ENCODE measurements around the gene HELZ. TPM values are rescaled to one million over a fixed set of nuclear protein-coding genes. Genes with fewer than 3 reads are reported as not detected.

Gene HELZ
- total RNA-seq, 1 donor from 2014 or later: 14.8 TPM

DNA sequence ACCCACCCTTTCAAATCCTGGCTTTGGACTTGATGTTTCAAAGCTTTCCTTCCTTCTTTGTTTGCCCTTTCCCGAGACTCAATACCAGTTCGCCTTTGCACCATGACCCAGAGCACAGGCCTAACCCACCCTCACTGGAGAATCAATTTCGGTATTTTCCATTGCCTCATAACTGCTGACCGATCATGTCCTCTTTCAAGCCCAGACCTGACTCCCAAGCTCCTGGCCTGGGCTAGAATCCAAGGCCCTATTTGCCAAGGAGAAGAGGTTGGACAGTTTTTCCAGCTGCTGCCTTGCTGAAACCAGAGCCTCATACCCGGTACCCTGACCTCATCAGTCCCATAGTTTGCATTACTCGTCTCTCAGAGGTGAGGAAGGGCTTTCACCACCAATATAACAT lies 35.3 kb upstream of the HELZ start:
- Histone ChIP-seq H3K4me3 (ENCODE audit: low read depth, low read length) (no peak overlapping the region), H3K27me3 (ENCODE audit: control insufficient read depth, insufficient read depth, low read length) (no peaks in the 10 kb centered on the region), H3K36me3 (ENCODE audit: control insufficient read depth, insufficient read depth, low read length) (no peaks in the 10 kb centered on the region)
- TF ChIP-seq, protein P1, sequence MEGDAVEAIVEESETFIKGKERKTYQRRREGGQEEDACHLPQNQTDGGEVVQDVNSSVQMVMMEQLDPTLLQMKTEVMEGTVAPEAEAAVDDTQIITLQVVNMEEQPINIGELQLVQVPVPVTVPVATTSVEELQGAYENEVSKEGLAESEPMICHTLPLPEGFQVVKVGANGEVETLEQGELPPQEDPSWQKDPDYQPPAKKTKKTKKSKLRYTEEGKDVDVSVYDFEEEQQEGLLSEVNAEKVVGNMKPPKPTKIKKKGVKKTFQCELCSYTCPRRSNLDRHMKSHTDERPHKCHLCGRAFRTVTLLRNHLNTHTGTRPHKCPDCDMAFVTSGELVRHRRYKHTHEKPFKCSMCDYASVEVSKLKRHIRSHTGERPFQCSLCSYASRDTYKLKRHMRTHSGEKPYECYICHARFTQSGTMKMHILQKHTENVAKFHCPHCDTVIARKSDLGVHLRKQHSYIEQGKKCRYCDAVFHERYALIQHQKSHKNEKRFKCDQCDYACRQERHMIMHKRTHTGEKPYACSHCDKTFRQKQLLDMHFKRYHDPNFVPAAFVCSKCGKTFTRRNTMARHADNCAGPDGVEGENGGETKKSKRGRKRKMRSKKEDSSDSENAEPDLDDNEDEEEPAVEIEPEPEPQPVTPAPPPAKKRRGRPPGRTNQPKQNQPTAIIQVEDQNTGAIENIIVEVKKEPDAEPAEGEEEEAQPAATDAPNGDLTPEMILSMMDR (IDR thresholded peaks at IDR 0.05; ENCODE audit: insufficient read depth, low read length, poor library complexity, severe bottlenecking): no peak
- no peak for DNase-seq (ENCODE audit: low read depth)

DNA sequence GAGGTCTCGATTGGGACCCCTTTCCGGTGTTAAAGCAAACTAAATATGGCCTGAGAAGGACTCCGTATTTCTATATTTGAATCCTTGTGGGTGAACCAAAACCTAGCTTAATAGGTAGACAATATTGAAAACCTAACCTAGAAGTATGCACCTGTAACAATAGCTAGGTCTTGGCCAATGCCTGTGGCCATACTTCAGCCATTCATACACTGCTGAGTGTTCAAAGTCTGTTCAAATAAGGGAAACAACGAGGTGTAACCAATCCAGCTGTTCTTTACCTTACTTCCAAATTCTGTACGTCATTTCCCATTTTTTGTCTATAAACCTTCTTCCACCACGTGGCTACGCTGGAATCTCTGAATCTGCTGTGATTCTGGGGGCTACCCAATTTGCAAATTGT lies 34.1 kb upstream of the HELZ start:
- no peak overlapping the region for H3K4me3 ChIP-seq (ENCODE audit: low read depth, low read length)

DNA sequence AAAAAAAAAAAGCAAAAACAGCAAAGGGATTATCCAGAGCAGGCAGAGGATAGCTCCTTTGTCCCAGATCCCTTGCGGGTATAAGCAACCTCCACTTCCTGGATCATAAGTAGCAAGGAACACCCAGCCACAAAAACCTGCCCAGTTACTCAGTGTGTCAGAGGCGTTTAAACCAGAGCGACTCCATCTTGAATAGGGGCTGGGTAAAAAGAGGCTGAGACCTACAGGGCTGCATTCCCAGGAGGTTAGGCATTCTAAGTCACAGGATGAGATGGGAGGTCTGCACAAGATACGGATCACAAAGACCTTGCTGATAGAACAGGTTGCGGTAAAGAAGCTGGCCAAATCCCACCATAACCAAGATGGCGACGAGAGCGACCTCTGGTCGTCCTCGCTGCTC lies 33.4 kb upstream of the HELZ start:
- H3K36me3 ChIP-seq (ENCODE audit: control insufficient read depth, insufficient read depth, low read length): no peaks in the 10 kb centered on the region
- no peaks in the 10 kb centered on the region for H3K27me3 ChIP-seq (ENCODE audit: control insufficient read depth, insufficient read depth, low read length)
- H3K4me3 ChIP-seq (ENCODE audit: low read depth, low read length): no peak overlapping the region
- DNase-seq (ENCODE audit: low read depth): no peak
- TF ChIP-seq, protein P1 (IDR thresholded peaks at IDR 0.05; ENCODE audit: insufficient read depth, low read length, poor library complexity, severe bottlenecking): no peak

More for the DNA sequence above, 34.1 kb upstream of the HELZ start:
- TF ChIP-seq, protein P1 (IDR thresholded peaks at IDR 0.05; ENCODE audit: insufficient read depth, low read length, poor library complexity, severe bottlenecking): no peak
- Histone ChIP-seq H3K27me3 (ENCODE audit: control insufficient read depth, insufficient read depth, low read length) (no peaks in the 10 kb centered on the region), H3K36me3 (ENCODE audit: control insufficient read depth, insufficient read depth, low read length) (no peaks in the 10 kb centered on the region)
- DNase-seq (ENCODE audit: low read depth): no peak

DNA sequence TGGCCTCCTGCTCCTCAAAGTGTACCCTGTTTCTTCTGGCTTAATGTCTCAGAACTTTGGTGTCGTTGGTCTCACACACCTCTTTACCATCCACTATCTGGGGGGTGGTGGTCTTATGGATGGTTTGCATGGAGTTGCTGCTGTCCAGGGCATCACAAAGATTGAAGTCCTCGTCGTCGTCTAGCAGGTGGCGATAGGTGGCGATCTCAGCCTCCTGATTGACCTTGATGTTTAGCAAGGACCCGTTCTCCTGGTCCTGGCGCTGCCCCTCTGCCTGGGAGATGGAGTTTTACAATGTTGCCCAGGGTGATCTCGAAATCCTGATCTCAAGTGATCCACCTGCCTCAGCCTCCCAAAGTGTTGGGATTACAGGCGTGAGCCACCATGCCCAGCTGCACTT lies 31.1 kb upstream of the HELZ start:
- Histone ChIP-seq H3K27me3 (ENCODE audit: control insufficient read depth, insufficient read depth, low read length) (no peaks in the 10 kb centered on the region), H3K36me3 (ENCODE audit: control insufficient read depth, insufficient read depth, low read length) (no peaks in the 10 kb centered on the region), H3K4me3 (ENCODE audit: low read depth, low read length) (no peak overlapping the region)
- DNase-seq (ENCODE audit: low read depth): no peak
- TF ChIP-seq, protein P1 (IDR thresholded peaks at IDR 0.05; ENCODE audit: insufficient read depth, low read length, poor library complexity, severe bottlenecking): no peak

DNA sequence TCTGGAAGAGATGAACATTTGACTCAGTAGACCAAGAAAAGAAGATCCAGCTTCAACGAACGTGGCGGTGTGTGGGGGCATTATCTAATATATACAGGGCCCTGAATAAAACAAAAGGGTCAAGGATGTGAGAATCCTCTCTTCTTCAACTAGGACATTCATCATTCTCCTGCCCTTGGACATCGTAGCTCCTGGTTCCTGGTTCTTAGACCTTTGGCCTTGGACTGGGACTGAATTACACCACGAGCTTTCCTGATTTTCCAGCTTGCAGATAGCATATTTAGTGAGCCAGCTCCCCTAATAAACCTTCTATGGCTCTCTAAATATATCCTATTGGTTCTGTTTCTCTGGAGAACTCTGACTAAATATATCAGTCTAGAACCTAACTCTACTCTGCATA lies 29.5 kb upstream of the HELZ start:
- TF ChIP-seq, protein P1 (IDR thresholded peaks at IDR 0.05; ENCODE audit: insufficient read depth, low read length, poor library complexity, severe bottlenecking): no peak
- Histone ChIP-seq H3K4me3 (ENCODE audit: low read depth, low read length) (no peak overlapping the region), H3K36me3 (ENCODE audit: control insufficient read depth, insufficient read depth, low read length) (no peaks in the 10 kb centered on the region), H3K27me3 (ENCODE audit: control insufficient read depth, insufficient read depth, low read length) (no peaks in the 10 kb centered on the region)
- DNase-seq (ENCODE audit: low read depth): no peak

DNA sequence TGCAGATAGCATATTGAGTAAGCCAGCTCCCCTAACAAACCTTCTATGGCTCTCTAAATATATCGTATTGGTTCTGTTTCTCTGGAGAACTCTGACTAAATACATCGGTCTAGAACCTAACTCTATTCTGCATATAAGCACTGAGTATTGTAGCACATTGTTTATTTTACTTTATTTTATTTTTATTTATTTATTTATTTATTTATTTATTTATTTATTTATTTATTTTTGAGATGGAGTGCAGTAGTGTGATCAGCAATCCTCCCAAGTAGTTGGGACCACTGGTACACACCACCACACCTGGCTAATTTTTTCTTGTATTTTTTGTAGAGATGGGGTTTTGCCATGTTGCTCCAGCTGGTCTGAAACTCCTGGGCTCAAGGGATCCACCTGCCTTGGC lies 28.9 kb upstream of the HELZ start:
- no peak for DNase-seq (ENCODE audit: low read depth)
- no peaks in the 10 kb centered on the region for H3K36me3 ChIP-seq (ENCODE audit: control insufficient read depth, insufficient read depth, low read length)
- TF ChIP-seq, protein P1 (IDR thresholded peaks at IDR 0.05; ENCODE audit: insufficient read depth, low read length, poor library complexity, severe bottlenecking): no peak
- H3K27me3 ChIP-seq (ENCODE audit: control insufficient read depth, insufficient read depth, low read length): no peaks in the 10 kb centered on the region
- no peak overlapping the region for H3K4me3 ChIP-seq (ENCODE audit: low read depth, low read length)
